PC-9 (cell line): ENCODE data around the gene ATRN.

Source experiments
- EZH2 ChIP-seq: fragments of 200-600 bp; sonication (generic); IDR thresholded peaks from 2 replicates; pipeline ENCODE4 v1.8.0; 2017; ENCODE audit warnings: antibody characterized with exemption, low read depth
- TF ChIP-seq, protein P1 (sequence below): fragments of 200-600 bp; sonication (generic); conservative IDR thresholded peaks from 2 replicates; pipeline ENCODE4 v1.6.1; 2017; ENCODE audit warnings: mixed run types, antibody characterized with exemption, mild to moderate bottlenecking, moderate library complexity

DNA sequence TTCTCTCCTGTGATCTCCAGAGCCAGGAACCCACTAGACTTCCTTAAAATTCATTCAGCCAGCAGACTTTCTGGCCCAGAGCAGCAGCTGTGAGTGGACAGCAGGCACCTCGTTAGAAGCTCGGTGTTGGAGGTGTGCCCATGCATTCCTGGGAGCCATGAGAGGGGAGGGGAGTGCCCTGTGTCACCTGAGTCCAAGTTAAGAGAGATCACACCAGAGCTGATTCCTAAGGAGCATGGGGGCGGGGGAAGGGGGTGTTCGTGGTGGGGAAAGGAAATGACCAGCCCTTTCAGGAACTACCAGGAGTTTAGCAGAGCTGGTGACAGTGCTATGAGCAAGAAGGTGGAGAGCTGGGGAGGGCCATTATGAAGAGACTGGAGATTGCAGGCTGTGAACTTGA is 145.4 kb downstream of the ATRN start:
- TF ChIP-seq, protein P1, sequence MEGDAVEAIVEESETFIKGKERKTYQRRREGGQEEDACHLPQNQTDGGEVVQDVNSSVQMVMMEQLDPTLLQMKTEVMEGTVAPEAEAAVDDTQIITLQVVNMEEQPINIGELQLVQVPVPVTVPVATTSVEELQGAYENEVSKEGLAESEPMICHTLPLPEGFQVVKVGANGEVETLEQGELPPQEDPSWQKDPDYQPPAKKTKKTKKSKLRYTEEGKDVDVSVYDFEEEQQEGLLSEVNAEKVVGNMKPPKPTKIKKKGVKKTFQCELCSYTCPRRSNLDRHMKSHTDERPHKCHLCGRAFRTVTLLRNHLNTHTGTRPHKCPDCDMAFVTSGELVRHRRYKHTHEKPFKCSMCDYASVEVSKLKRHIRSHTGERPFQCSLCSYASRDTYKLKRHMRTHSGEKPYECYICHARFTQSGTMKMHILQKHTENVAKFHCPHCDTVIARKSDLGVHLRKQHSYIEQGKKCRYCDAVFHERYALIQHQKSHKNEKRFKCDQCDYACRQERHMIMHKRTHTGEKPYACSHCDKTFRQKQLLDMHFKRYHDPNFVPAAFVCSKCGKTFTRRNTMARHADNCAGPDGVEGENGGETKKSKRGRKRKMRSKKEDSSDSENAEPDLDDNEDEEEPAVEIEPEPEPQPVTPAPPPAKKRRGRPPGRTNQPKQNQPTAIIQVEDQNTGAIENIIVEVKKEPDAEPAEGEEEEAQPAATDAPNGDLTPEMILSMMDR, result no peak
- no peak for TF ChIP-seq EZH2
